ENCODE measurements around the gene SMARCB1. TPM values are rescaled to one million over a fixed set of nuclear protein-coding genes. Genes with fewer than 3 reads are reported as not detected.
"Not testable (repeated sequence)": the region's sequence is repeated elsewhere in the genome, so short reads cannot be mapped to it uniquely, and the experiment has no call there.

SMARCB1 gene
- total and polyA plus RNA-seq, 4 donors, result 24.2 to 53.5 (median 40.0) TPM

DNA sequence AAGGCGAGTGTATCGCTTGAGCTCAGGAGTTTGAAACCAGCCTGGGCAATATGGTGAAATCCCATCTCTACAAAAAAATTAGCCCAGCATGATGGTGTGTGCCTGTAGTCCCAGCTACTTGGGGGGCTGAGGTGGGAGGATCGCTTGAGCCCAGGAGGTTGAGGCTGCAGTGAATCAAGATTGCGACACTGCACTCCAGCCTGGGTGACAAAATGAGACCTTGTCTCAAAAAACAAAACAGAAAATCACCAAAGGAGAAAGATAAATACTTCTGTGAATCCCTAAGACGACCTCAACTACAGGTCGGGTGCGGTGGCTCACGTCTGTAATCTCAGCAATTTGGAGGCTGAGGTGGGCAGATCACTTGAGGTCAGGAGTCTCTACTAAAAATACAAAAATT, 73.4 kb downstream of the SMARCB1 start:
- not testable (repeated sequence) for DNase-seq; H3K27ac ChIP-seq (ENCODE audit: low read depth in 1 of 2, low read length in 2 of 2); H3K4me3 ChIP-seq (ENCODE audit: low read length in 2 of 2); ATAC-seq (ENCODE audit: low FRiP score); H3K27me3 ChIP-seq (ENCODE audit: control insufficient read depth in 1 of 2, insufficient read depth in 2 of 2, low read length in 1 of 2); H3K4me1 ChIP-seq (ENCODE audit: control insufficient read depth in 1 of 2, insufficient read depth in 2 of 2, low read length in 2 of 2); H3K36me3 ChIP-seq (ENCODE audit: control insufficient read depth in 1 of 2, insufficient read depth in 2 of 2, low read length in 1 of 2); H3K9me3 ChIP-seq (ENCODE audit: control insufficient read depth, low read length)
- WGBS, 2 donors, result 92 to 96% methylated on average over 8 of the region's 8 CpGs
- intact Hi-C loops (cut with DNase I), result loop anchor here in 1 of 2 donors (10.0 kb wide), 1 partner anchor 95 kb away; no protein-coding TSS in a partner anchor

DNA sequence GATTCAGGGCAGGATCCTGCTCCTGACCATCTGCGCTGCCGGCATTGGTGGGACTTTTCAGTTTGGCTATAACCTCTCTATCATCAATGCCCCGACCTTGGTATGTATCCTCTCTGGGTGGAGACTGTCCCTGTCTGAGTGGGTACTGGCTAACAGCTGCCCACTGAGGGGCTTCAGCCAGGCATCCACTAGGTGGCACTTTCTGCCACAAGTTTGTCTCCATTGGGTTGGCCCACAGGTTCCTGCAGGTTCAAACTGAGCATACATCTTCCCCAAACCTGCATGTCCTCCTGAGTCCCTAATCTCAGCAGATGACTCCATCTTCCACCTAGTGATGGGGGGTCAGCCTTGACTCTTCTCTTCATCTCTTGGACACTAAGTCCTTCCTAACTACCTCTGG, 75.3 kb downstream of the SMARCB1 start:
- intact Hi-C loops (cut with DNase I), result loop anchor here in 1 of 2 donors (10.0 kb wide), 1 partner anchor 93 kb away; no protein-coding TSS in a partner anchor
- WGBS, 2 donors, result 78% methylated on average over 3 of the region's 3 CpGs
- ATAC-seq (ENCODE audit: low FRiP score) (no peak), DNase-seq (no peak)
- Histone ChIP-seq H3K9me3 (ENCODE audit: control insufficient read depth, low read length) (no peaks in the 10 kb centered on the region), H3K27ac (ENCODE audit: low read depth in 1 of 2, low read length in 2 of 2) (no peak overlapping the region), H3K36me3 (ENCODE audit: control insufficient read depth in 1 of 2, insufficient read depth in 2 of 2, low read length in 1 of 2) (no peaks in the 10 kb centered on the region), H3K27me3 (ENCODE audit: control insufficient read depth in 1 of 2, insufficient read depth in 2 of 2, low read length in 1 of 2) (no peaks in the 10 kb centered on the region), H3K4me1 (ENCODE audit: control insufficient read depth in 1 of 2, insufficient read depth in 2 of 2, low read length in 2 of 2) (no peaks in the 10 kb centered on the region), H3K4me3 (ENCODE audit: low read length in 2 of 2) (no peak overlapping the region)

DNA sequence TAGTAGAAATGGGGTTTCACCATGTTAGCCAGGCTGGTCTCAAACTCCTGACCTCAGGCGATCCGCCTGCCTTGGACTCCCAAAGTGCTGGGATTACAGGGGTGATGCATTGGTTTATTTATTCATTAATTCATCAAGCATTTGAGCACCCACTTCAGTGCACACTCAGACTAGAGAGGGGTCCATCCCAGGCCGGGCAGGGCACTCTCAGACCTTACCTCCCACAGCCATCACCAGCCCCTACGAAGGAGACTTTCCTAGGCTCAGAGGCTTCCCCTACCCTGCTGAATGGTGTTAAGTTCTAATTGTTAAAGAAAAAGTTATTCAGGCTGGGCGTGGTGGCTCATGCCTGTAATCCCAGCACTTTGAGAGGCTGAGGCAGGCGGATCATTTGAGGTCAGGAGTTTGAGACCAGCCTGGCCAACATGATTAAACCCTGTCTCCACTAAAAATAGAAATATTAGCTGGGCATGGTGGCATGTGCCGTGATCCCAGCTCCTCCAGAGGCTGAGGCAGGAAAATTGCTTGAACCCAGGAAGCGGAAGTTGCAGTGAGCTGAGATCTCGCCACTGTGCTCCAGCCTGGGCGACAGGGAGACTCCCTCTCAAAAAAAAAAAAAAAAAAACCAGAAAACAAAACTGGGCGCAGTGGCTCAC, 77.9 kb downstream of the SMARCB1 start:
- DNase-seq; ATAC-seq (ENCODE audit: low FRiP score); H3K9me3 ChIP-seq (ENCODE audit: control insufficient read depth, low read length); H3K4me1 ChIP-seq (ENCODE audit: control insufficient read depth in 1 of 2, insufficient read depth in 2 of 2, low read length in 2 of 2); H3K27ac ChIP-seq (ENCODE audit: low read depth in 1 of 2, low read length in 2 of 2); H3K27me3 ChIP-seq (ENCODE audit: control insufficient read depth in 1 of 2, insufficient read depth in 2 of 2, low read length in 1 of 2); H3K36me3 ChIP-seq (ENCODE audit: control insufficient read depth in 1 of 2, insufficient read depth in 2 of 2, low read length in 1 of 2); H3K4me3 ChIP-seq (ENCODE audit: low read length in 2 of 2): not testable (repeated sequence)
- 68 to 78% methylated on average over 11 of the region's 11 CpGs for WGBS, 2 donors
- intact Hi-C loops (cut with DNase I), result loop anchor here in 1 of 2 donors (10.0 kb wide), 1 partner anchor 90 kb away; no protein-coding TSS in a partner anchor

DNA sequence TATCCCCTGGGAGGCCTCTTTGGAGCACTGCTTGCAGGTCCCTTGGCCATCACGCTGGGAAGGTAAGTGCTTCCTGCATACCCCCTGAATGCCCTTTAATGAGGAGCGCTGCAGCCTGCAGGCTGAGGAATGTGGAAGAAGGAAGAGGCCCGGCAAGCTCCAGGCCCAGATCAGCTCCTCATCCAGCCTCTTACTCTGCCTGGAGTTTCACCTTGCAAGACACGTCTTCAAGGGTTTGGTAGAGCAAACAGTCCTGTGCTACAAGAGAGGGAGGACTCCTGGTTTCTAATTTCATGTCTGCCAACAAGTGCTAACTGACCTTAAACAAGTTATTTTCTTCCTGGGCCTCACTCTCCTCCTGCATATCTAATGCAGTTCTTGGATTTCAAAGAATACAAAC, 81.8 kb downstream of the SMARCB1 start:
- Histone ChIP-seq H3K4me3 (ENCODE audit: low read length in 2 of 2) (no peak overlapping the region), H3K4me1 (ENCODE audit: control insufficient read depth in 1 of 2, insufficient read depth in 2 of 2, low read length in 2 of 2) (no peaks in the 10 kb centered on the region), H3K9me3 (ENCODE audit: control insufficient read depth, low read length) (no peaks in the 10 kb centered on the region), H3K36me3 (ENCODE audit: control insufficient read depth in 1 of 2, insufficient read depth in 2 of 2, low read length in 1 of 2) (peaks cover 0 to 5% of the 10 kb centered on the region in 2 donors), H3K27me3 (ENCODE audit: control insufficient read depth in 1 of 2, insufficient read depth in 2 of 2, low read length in 1 of 2) (no peaks in the 10 kb centered on the region), H3K27ac (ENCODE audit: low read depth in 1 of 2, low read length in 2 of 2) (no peak overlapping the region)
- intact Hi-C loops (cut with DNase I), result loop anchor here in 1 of 2 donors (10.0 kb wide), 1 partner anchor 86 kb away; no protein-coding TSS in a partner anchor
- ATAC-seq (ENCODE audit: low FRiP score), result no peak
- WGBS, 2 donors, result 78 to 87% methylated on average over 4 of the region's 4 CpGs
- DNase-seq, result no peak

DNA sequence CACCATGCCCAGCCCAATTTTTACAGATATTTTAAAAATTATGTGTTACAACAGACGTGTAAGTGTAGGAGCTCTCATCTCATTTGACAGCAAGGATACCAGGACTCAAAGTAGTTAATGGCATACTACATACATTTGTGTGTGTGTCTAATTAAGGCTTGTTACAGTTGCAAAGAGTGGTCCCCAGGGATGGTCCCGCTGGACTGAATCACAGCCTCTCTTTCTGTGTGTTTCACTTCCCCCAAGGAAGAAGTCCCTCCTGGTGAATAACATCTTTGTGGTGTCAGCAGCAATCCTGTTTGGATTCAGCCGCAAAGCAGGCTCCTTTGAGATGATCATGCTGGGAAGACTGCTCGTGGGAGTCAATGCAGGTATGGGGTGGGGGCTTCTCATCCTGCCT, 88.1 kb downstream of the SMARCB1 start:
- H3K4me3 ChIP-seq (ENCODE audit: low read length in 2 of 2), result no peak overlapping the region
- H3K27ac ChIP-seq (ENCODE audit: low read depth in 1 of 2, low read length in 2 of 2), result no peak overlapping the region
- H3K27me3 ChIP-seq (ENCODE audit: control insufficient read depth in 1 of 2, insufficient read depth in 2 of 2, low read length in 1 of 2), result no peaks in the 10 kb centered on the region
- ATAC-seq (ENCODE audit: low FRiP score) (no peak), DNase-seq (no peak)
- no peaks in the 10 kb centered on the region for H3K9me3 ChIP-seq (ENCODE audit: control insufficient read depth, low read length)
- no peaks in the 10 kb centered on the region for H3K4me1 ChIP-seq (ENCODE audit: control insufficient read depth in 1 of 2, insufficient read depth in 2 of 2, low read length in 2 of 2)
- WGBS, 2 donors, result 93 to 95% methylated on average over 4 of the region's 4 CpGs
- intact Hi-C loops (cut with DNase I), result no loop called here
- H3K36me3 ChIP-seq (ENCODE audit: control insufficient read depth in 1 of 2, insufficient read depth in 2 of 2, low read length in 1 of 2), result peaks cover 0 to 6% of the 10 kb centered on the region in 2 donors

DNA sequence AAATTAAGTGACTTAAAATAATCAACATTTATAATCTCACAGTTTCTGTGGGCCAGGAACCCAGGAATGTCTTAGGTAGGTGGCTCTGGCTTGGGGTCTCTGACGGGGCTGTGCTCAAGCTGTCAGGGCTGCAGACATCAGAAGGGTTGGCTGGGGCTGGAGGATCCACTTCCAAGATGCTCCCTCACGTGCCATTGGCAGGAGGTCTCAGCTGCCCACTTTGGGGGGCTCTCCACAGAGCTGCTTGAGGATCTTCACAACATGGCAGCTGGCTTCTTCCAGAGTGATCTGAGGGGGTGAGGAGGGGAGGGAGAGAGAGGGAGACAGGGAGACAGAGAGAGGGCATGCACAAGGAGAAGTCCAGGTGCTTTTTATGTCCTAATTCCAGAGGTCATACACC, 89.0 kb downstream of the SMARCB1 start:
- no peaks in the 10 kb centered on the region for H3K27me3 ChIP-seq (ENCODE audit: control insufficient read depth in 1 of 2, insufficient read depth in 2 of 2, low read length in 1 of 2)
- no peaks in the 10 kb centered on the region for H3K9me3 ChIP-seq (ENCODE audit: control insufficient read depth, low read length)
- ATAC-seq (ENCODE audit: low FRiP score) (no peak), DNase-seq (no peak)
- intact Hi-C loops (cut with DNase I), result no loop called here
- 85 to 91% methylated on average over 2 of the region's 2 CpGs for WGBS, 2 donors
- no peak overlapping the region for H3K4me3 ChIP-seq (ENCODE audit: low read length in 2 of 2)
- H3K36me3 ChIP-seq (ENCODE audit: control insufficient read depth in 1 of 2, insufficient read depth in 2 of 2, low read length in 1 of 2), result peaks cover 0 to 6% of the 10 kb centered on the region in 2 donors
- H3K4me1 ChIP-seq (ENCODE audit: control insufficient read depth in 1 of 2, insufficient read depth in 2 of 2, low read length in 2 of 2), result no peaks in the 10 kb centered on the region
- no peak overlapping the region for H3K27ac ChIP-seq (ENCODE audit: low read depth in 1 of 2, low read length in 2 of 2)

DNA sequence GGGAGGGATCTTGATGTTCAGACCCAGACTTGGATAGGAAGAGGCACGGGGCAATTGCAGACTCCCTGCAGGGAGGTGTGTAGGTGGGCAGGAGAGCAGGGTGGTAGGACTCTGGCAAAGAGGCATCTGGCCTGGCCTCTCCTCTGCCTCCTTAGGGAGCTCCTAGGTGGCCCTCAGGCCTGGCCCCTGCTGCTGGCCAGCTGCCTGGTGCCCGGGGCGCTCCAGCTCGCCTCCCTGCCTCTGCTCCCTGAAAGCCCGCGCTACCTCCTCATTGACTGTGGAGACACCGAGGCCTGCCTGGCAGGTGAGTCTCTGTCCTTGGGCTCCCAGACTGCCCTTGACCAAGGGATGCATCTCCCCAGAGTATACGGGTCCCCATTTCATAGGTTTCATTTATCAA, 90.8 kb downstream of the SMARCB1 start:
- Histone ChIP-seq H3K9me3 (ENCODE audit: control insufficient read depth, low read length) (no peaks in the 10 kb centered on the region), H3K4me1 (ENCODE audit: control insufficient read depth in 1 of 2, insufficient read depth in 2 of 2, low read length in 2 of 2) (no peaks in the 10 kb centered on the region), H3K27ac (ENCODE audit: low read depth in 1 of 2, low read length in 2 of 2) (no peak overlapping the region), H3K36me3 (ENCODE audit: control insufficient read depth in 1 of 2, insufficient read depth in 2 of 2, low read length in 1 of 2) (peaks cover 0 to 6% of the 10 kb centered on the region in 2 donors), H3K27me3 (ENCODE audit: control insufficient read depth in 1 of 2, insufficient read depth in 2 of 2, low read length in 1 of 2) (no peaks in the 10 kb centered on the region), H3K4me3 (ENCODE audit: low read length in 2 of 2) (no peak overlapping the region)
- 91 to 95% methylated on average over 8 of the region's 8 CpGs for WGBS, 2 donors
- DNase-seq (no peak), ATAC-seq (ENCODE audit: low FRiP score) (no peak)
- intact Hi-C loops (cut with DNase I), result no loop called here

DNA sequence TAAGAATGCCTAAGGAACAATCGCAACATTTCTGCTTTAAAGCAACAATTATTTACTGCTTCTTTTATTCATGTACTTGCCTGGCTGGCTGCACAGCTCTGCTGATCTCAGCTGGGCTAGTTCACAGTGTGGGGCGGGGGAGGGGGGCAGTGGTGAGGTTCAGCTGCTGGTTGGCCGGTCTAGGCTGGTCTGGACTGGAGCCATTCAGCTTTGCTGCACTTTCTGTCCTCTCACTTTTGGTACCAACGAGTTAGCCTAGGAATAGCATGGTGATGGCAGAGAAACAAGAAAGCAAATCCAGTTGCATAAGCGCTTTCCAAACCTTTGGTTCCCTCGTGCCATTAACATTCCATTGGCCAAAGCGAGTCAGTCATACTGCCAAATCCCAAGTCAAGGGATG, 91.5 kb downstream of the SMARCB1 start:
- ATAC-seq (ENCODE audit: low FRiP score) (no peak), DNase-seq (no peak)
- WGBS, 2 donors, result 79 to 81% methylated on average over 7 of the region's 7 CpGs
- Histone ChIP-seq H3K4me1 (ENCODE audit: control insufficient read depth in 1 of 2, insufficient read depth in 2 of 2, low read length in 2 of 2) (no peaks in the 10 kb centered on the region), H3K27me3 (ENCODE audit: control insufficient read depth in 1 of 2, insufficient read depth in 2 of 2, low read length in 1 of 2) (no peaks in the 10 kb centered on the region), H3K4me3 (ENCODE audit: low read length in 2 of 2) (no peak overlapping the region), H3K36me3 (ENCODE audit: control insufficient read depth in 1 of 2, insufficient read depth in 2 of 2, low read length in 1 of 2) (peaks cover 0 to 6% of the 10 kb centered on the region in 2 donors), H3K9me3 (ENCODE audit: control insufficient read depth, low read length) (no peaks in the 10 kb centered on the region), H3K27ac (ENCODE audit: low read depth in 1 of 2, low read length in 2 of 2) (no peak overlapping the region)
- intact Hi-C loops (cut with DNase I), result no loop called here

DNA sequence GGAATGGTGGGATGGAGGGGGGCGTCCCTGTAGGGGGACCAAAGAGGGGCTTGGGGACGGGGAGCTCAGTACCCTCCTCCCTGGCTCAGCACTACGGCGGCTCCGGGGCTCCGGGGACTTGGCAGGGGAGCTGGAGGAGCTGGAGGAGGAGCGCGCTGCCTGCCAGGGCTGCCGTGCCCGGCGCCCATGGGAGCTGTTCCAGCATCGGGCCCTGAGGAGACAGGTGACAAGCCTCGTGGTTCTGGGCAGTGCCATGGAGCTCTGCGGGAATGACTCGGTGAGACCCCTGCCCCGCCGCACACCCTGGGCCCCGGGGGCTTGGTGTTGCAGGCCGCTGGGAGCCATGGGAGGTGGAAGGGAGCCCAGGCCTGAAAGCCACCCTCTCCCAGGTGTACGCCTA, 95.6 kb downstream of the SMARCB1 start:
- H3K27ac ChIP-seq (ENCODE audit: low read depth in 1 of 2, low read length in 2 of 2), result no peak overlapping the region
- 87 to 92% methylated on average over 12 to 20 of the region's 20 CpGs for WGBS, 2 donors
- no peaks in the 10 kb centered on the region for H3K9me3 ChIP-seq (ENCODE audit: control insufficient read depth, low read length)
- DNase-seq (no peak), ATAC-seq (ENCODE audit: low FRiP score) (no peak)
- no peaks in the 10 kb centered on the region for H3K36me3 ChIP-seq (ENCODE audit: control insufficient read depth in 1 of 2, insufficient read depth in 2 of 2, low read length in 1 of 2)
- no peaks in the 10 kb centered on the region for H3K4me1 ChIP-seq (ENCODE audit: control insufficient read depth in 1 of 2, insufficient read depth in 2 of 2, low read length in 2 of 2)
- no peaks in the 10 kb centered on the region for H3K27me3 ChIP-seq (ENCODE audit: control insufficient read depth in 1 of 2, insufficient read depth in 2 of 2, low read length in 1 of 2)
- intact Hi-C loops (cut with DNase I), result no loop called here
- H3K4me3 ChIP-seq (ENCODE audit: low read length in 2 of 2), result no peak overlapping the region

Measured in aorta (tissue), 5 donors.